ENCODE data around the gene BUD13. TPM values are rescaled to one million over a fixed set of nuclear protein-coding genes. Genes with fewer than 3 reads are reported as not detected.
"Not testable (repeated sequence)": the region's sequence is repeated elsewhere in the genome, so short reads cannot be mapped to it uniquely, and the experiment has no call there.

BUD13 gene
- polyA plus RNA-seq, 1 experiment: 11.7 TPM

- H3K36me3 ChIP-seq (ENCODE audit: control insufficient read depth, insufficient read depth, low read length): no peaks in the 10 kb centered on the region
- no peak for DNase-seq (ENCODE audit: low read depth)
- no peak overlapping the region for H3K4me3 ChIP-seq (ENCODE audit: low read depth, low read length)
- ChIA-PET POLR2A (no interaction called here), CTCF (interaction anchor here (1.5 to 3.0 kb wide), 2 partner anchors 18 to 28 kb away, joined by 5 to 15 read pairs; partner anchors contain the start of gene APOA5)
- TF ChIP-seq, protein P1, sequence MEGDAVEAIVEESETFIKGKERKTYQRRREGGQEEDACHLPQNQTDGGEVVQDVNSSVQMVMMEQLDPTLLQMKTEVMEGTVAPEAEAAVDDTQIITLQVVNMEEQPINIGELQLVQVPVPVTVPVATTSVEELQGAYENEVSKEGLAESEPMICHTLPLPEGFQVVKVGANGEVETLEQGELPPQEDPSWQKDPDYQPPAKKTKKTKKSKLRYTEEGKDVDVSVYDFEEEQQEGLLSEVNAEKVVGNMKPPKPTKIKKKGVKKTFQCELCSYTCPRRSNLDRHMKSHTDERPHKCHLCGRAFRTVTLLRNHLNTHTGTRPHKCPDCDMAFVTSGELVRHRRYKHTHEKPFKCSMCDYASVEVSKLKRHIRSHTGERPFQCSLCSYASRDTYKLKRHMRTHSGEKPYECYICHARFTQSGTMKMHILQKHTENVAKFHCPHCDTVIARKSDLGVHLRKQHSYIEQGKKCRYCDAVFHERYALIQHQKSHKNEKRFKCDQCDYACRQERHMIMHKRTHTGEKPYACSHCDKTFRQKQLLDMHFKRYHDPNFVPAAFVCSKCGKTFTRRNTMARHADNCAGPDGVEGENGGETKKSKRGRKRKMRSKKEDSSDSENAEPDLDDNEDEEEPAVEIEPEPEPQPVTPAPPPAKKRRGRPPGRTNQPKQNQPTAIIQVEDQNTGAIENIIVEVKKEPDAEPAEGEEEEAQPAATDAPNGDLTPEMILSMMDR (IDR thresholded peaks at IDR 0.05; ENCODE audit: insufficient read depth, low read depth, low read length): no peak
- H3K27me3 ChIP-seq (ENCODE audit: control insufficient read depth, insufficient read depth, low read length): no peaks in the 10 kb centered on the region
Observed at GRCh38 chr11:116808262-116809175, 35.7 kb upstream of the BUD13 start.

DNA sequence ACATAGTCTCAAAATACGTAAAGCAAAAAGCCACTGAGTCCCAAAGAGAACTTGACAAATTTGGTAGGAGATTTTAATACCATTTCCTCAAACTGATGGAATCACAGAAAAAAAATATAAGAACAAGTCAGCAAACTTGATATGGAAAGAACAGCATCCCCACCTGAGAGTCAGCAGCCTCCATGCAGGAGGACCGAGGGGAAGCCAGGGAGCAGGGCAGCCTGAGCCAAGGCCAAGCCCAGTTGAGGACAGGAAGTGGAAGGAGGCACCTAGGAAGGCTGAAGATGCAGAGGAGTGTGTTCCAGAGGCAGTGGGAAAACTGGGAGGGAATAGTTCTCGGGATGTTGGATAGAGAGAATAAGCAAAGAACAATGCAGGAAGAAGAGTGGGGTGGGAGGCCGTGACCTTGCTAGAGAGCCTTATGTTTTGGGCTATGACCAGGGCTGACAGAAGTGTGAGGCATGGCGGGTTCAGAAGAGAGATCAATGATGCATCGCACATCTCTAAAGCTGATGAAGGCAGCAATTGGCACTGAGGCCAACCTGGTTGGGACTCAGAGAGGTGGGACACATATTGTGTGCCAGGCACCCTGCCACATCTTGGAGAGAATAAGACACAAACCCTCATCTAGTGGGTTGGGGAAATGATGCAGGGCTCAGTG lies 34.9 kb upstream of the BUD13 start:
- ChIA-PET CTCF (interaction anchor here (0.9 kb wide), 1 partner anchor 16 kb away, joined by 3 read pairs; the partner anchor contains the start of gene APOA5), POLR2A (no interaction called here)
- Histone ChIP-seq H3K4me3 (ENCODE audit: low read depth, low read length) (no peak overlapping the region), H3K36me3 (ENCODE audit: control insufficient read depth, insufficient read depth, low read length) (no peaks in the 10 kb centered on the region), H3K27me3 (ENCODE audit: control insufficient read depth, insufficient read depth, low read length) (no peaks in the 10 kb centered on the region)
- no peak for DNase-seq (ENCODE audit: low read depth)
- TF ChIP-seq, protein P1 (IDR thresholded peaks at IDR 0.05; ENCODE audit: insufficient read depth, low read depth, low read length): no peak

- Histone ChIP-seq H3K27me3 (ENCODE audit: control insufficient read depth, insufficient read depth, low read length) (peaks cover under 1% of the 10 kb centered on the region), H3K36me3 (ENCODE audit: control insufficient read depth, insufficient read depth, low read length) (no peaks in the 10 kb centered on the region), H3K4me3 (ENCODE audit: low read depth, low read length) (no peak overlapping the region)
- ChIA-PET CTCF (interaction anchor here (0.6 to 1.6 kb wide), 2 partner anchors 13 to 70 kb away, joined by 3 to 7 read pairs; partner anchors contain the start of gene APOA5), POLR2A (no interaction called here)
- no peak for DNase-seq (ENCODE audit: low read depth)
- TF ChIP-seq, protein P1 (IDR thresholded peaks at IDR 0.05; ENCODE audit: insufficient read depth, low read depth, low read length): no peak
Observed at GRCh38 chr11:116804001-116804400, 31.2 kb upstream of the BUD13 start.

GRCh38 chr11:116801662-116802061 lies 28.9 kb upstream of the BUD13 start:
- H3K36me3 ChIP-seq (ENCODE audit: control insufficient read depth, insufficient read depth, low read length); H3K4me3 ChIP-seq (ENCODE audit: low read depth, low read length); DNase-seq (ENCODE audit: low read depth); H3K27me3 ChIP-seq (ENCODE audit: control insufficient read depth, insufficient read depth, low read length); POLR2A ChIA-PET: not testable (repeated sequence)
- CTCF ChIA-PET: interaction anchor here (0.6 to 0.9 kb wide), 2 partner anchors 28 to 57 kb away, joined by 3 read pairs; partner anchors contain the start of gene APOC3

DNA sequence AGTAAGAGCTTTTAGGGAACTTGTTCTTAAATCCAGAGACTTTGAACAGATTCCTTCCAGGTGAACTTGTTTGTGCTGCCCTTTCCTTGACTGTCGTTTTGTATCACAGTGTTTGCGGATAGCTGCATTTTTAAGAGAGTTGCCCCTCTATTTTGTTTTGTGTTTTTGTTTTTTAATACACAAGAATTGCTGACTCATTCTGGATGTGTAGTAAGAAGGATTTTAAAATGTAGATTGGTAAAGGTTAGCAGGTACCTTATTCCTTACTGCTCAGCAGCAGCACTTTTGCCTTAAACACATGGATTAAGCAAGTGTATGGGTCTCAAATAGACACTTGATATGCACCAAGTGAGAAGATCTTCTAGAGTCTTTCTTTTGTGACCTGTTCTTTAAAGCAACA lies 27.8 kb upstream of the BUD13 start:
- Histone ChIP-seq H3K27me3 (ENCODE audit: control insufficient read depth, insufficient read depth, low read length) (peaks cover 2% of the 10 kb centered on the region), H3K4me3 (ENCODE audit: low read depth, low read length) (no peak overlapping the region), H3K36me3 (ENCODE audit: control insufficient read depth, insufficient read depth, low read length) (no peaks in the 10 kb centered on the region)
- no peak for DNase-seq (ENCODE audit: low read depth)
- TF ChIP-seq, protein P1 (IDR thresholded peaks at IDR 0.05; ENCODE audit: insufficient read depth, low read depth, low read length): no peak
- ChIA-PET POLR2A (no interaction called here), CTCF (interaction anchor here (0.9 to 1.3 kb wide), 4 partner anchors 9 to 29 kb away, joined by 3 to 5 read pairs (median 4); partner anchors contain the start of genes APOA5 and APOC3)
